ENCODE measurements around the gene INPP4B.

DNA sequence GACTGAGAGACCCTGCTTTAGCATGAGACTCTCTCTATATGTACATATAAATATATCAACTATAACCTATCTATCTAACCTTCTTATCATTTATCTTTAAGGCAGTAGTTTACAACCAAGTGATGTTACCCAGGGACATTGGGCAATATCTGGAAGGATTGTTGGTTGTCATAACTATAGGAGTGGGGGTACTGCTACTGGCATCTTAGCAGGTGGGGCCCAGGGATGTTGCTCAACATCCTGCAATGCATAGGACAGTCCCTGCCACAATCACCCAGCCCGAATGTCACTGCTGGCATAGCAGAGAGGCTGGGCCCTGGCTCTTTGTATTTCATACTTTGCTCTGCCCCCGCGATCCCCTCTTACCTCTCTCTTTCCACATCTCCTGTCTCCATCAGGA is 812.0 kb downstream of the INPP4B start:
- TF ChIP-seq, protein P1, sequence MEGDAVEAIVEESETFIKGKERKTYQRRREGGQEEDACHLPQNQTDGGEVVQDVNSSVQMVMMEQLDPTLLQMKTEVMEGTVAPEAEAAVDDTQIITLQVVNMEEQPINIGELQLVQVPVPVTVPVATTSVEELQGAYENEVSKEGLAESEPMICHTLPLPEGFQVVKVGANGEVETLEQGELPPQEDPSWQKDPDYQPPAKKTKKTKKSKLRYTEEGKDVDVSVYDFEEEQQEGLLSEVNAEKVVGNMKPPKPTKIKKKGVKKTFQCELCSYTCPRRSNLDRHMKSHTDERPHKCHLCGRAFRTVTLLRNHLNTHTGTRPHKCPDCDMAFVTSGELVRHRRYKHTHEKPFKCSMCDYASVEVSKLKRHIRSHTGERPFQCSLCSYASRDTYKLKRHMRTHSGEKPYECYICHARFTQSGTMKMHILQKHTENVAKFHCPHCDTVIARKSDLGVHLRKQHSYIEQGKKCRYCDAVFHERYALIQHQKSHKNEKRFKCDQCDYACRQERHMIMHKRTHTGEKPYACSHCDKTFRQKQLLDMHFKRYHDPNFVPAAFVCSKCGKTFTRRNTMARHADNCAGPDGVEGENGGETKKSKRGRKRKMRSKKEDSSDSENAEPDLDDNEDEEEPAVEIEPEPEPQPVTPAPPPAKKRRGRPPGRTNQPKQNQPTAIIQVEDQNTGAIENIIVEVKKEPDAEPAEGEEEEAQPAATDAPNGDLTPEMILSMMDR (IDR thresholded peaks at IDR 0.05; ENCODE audit: borderline replicate concordance, extremely low read depth, low read length, poor library complexity, severe bottlenecking), result no peak
- no peak for TF ChIP-seq EZH2 (IDR thresholded peaks at IDR 0.05; ENCODE audit: borderline replicate concordance, low read depth, low read length, severe bottlenecking)

All from DND-41 (cell line).